DOHH2 (cell line): ENCODE results near the gene DOCK9.

Experiments
- H3F3A ChIP-seq: fragments of 200-600 bp; sonication (generic), shearing (Covaris generic); 2 replicates; pipeline ENCODE4 v1.6.0; 2016; ENCODE audit warnings: antibody characterized with exemption, mild to moderate bottlenecking; ENCODE audit not compliant: control insufficient read depth, insufficient read depth
- H3K27ac ChIP-seq: fragments of 200-600 bp; sonication (generic); 2 replicates; pipeline ENCODE4 v1.5.1; 2014; ENCODE audit warnings: low read depth, mild to moderate bottlenecking, low read length, moderate library complexity
- H3K27me3 ChIP-seq: fragments of 200-600 bp; sonication (generic); 2 replicates; pipeline ENCODE4 v1.6.1; 2014; ENCODE audit warnings: mild to moderate bottlenecking, low read length, mixed read lengths; ENCODE audit not compliant: control insufficient read depth
- H3K36me3 ChIP-seq: fragments of 200-600 bp; sonication (generic); 2 replicates; pipeline ENCODE4 v1.6.1; 2014; ENCODE audit warnings: mild to moderate bottlenecking, low read length, moderate library complexity, mixed read lengths; ENCODE audit not compliant: control insufficient read depth
- H3K4me1 ChIP-seq: fragments of 200-600 bp; sonication (generic); 2 replicates; pipeline ENCODE4 v1.6.1; 2014; ENCODE audit warnings: mild to moderate bottlenecking, low read length, mixed read lengths; ENCODE audit not compliant: control insufficient read depth
- H3K4me2 ChIP-seq: fragments of 200-600 bp; sonication (generic); 2 replicates; pipeline ENCODE4 v1.6.0; 2014; ENCODE audit warnings: mild to moderate bottlenecking, low read length, moderate library complexity
- H3K4me3 ChIP-seq: fragments of 200-600 bp; sonication (generic); 2 replicates; pipeline ENCODE4 v1.5.1; 2014; ENCODE audit warnings: mild to moderate bottlenecking, low read length, mixed read lengths
- H3K79me2 ChIP-seq: fragments of 200-600 bp; sonication (generic); 2 replicates; pipeline ENCODE4 v1.6.1; 2014; ENCODE audit warnings: mild to moderate bottlenecking, low read length, mixed read lengths; ENCODE audit not compliant: control insufficient read depth
- H3K9me2 ChIP-seq: fragments of 200-600 bp; sonication (generic); replicated peaks from 2 replicates; pipeline ENCODE4 v1.6.1; 2014; ENCODE audit warnings: mild to moderate bottlenecking, low read length, mixed read lengths; ENCODE audit not compliant: control insufficient read depth
- H3K9me3 ChIP-seq: fragments of 200-600 bp; sonication (generic); 2 replicates; pipeline ENCODE4 v1.6.1; 2014; ENCODE audit warnings: antibody characterized with exemption, low read length, mixed read lengths; ENCODE audit not compliant: control insufficient read depth, insufficient read depth
- H4K20me1 ChIP-seq: fragments of 200-600 bp; sonication (generic); 2 replicates; pipeline ENCODE4 v1.6.0; 2014; ENCODE audit warnings: low read depth, mild to moderate bottlenecking, antibody characterized with exemption, low read length, moderate library complexity; ENCODE audit not compliant: control insufficient read depth, insufficient read depth
- CTCF ChIP-seq: fragments of 200-600 bp; sonication (generic); IDR thresholded peaks from one replicate; pipeline ENCODE4 v1.5.1; 2014; ENCODE audit warnings: antibody characterized with exemption, mild to moderate bottlenecking, low read depth, low read length; ENCODE audit not compliant: poor library complexity, severe bottlenecking
- EZH2phosphoT487 ChIP-seq: fragments of 200-600 bp; sonication (generic); IDR thresholded peaks from 2 replicates; pipeline ENCODE4 v1.6.1; 2017; ENCODE audit warnings: borderline replicate concordance, mild to moderate bottlenecking, antibody characterized with exemption, low read length, moderate library complexity, mixed read lengths

The DOCK9 gene

GRCh38 chr13:98828614-98829013 is 149.2 kb downstream of the DOCK9 start:
- TF ChIP-seq EZH2phosphoT487 (no peak), CTCF (no peak)
- no peak overlapping the region for H3K4me2 ChIP-seq
- 0 out of 2 replicates have a peak, but pooled peaks cover 7% of the 10 kb centered on the region for H3K27me3 ChIP-seq
- no peaks in the 10 kb centered on the region for H3F3A ChIP-seq
- no peaks in the 10 kb centered on the region for H3K9me3 ChIP-seq
- H3K4me3 ChIP-seq: no peak overlapping the region
- no peaks in the 10 kb centered on the region for H3K36me3 ChIP-seq
- no peak overlapping the region for H3K27ac ChIP-seq
- no peaks in the 10 kb centered on the region for H4K20me1 ChIP-seq
- H3K79me2 ChIP-seq: no peaks in the 10 kb centered on the region
- no peaks in the 10 kb centered on the region for H3K9me2 ChIP-seq
- no peaks in the 10 kb centered on the region for H3K4me1 ChIP-seq

- Histone ChIP-seq H3K4me3 (no peak overlapping the region), H3K79me2 (no peaks in the 10 kb centered on the region), H3K27me3 (0 out of 2 replicates have a peak, but pooled peaks cover 5% of the 10 kb centered on the region), H3F3A (no peaks in the 10 kb centered on the region), H3K4me2 (no peak overlapping the region), H3K27ac (no peak overlapping the region), H3K36me3 (no peaks in the 10 kb centered on the region), H4K20me1 (no peaks in the 10 kb centered on the region), H3K4me1 (no peaks in the 10 kb centered on the region), H3K9me2 (no peaks in the 10 kb centered on the region), H3K9me3 (no peaks in the 10 kb centered on the region)
- TF ChIP-seq EZH2phosphoT487: no peak
- TF ChIP-seq CTCF: no peak
Observed at GRCh38 chr13:98827449-98827848, 150.4 kb downstream of the DOCK9 start.

GRCh38 chr13:98826146-98826545 is 151.7 kb downstream of the DOCK9 start:
- 0 out of 2 replicates have a peak, but pooled peaks cover 5% of the 10 kb centered on the region for H3K27me3 ChIP-seq
- no peak overlapping the region for H3K27ac ChIP-seq
- no peaks in the 10 kb centered on the region for H3K4me1 ChIP-seq
- H3K36me3 ChIP-seq: no peaks in the 10 kb centered on the region
- no peak overlapping the region for H3K4me2 ChIP-seq
- no peaks in the 10 kb centered on the region for H3K9me3 ChIP-seq
- no peaks in the 10 kb centered on the region for H3K9me2 ChIP-seq
- no peaks in the 10 kb centered on the region for H3K79me2 ChIP-seq
- H3F3A ChIP-seq: no peaks in the 10 kb centered on the region
- no peak overlapping the region for H3K4me3 ChIP-seq
- no peaks in the 10 kb centered on the region for H4K20me1 ChIP-seq
- TF ChIP-seq EZH2phosphoT487 (no peak), CTCF (no peak)

GRCh38 chr13:98825659-98826058 is 152.2 kb downstream of the DOCK9 start:
- no peaks in the 10 kb centered on the region for H4K20me1 ChIP-seq
- no peak overlapping the region for H3K4me2 ChIP-seq
- 0 out of 2 replicates have a peak, but pooled peaks cover 5% of the 10 kb centered on the region for H3K27me3 ChIP-seq
- TF ChIP-seq CTCF: no peak
- TF ChIP-seq EZH2phosphoT487: no peak
- H3K27ac ChIP-seq: no peak overlapping the region
- no peaks in the 10 kb centered on the region for H3F3A ChIP-seq
- no peaks in the 10 kb centered on the region for H3K4me1 ChIP-seq
- H3K9me3 ChIP-seq: no peaks in the 10 kb centered on the region
- H3K4me3 ChIP-seq: no peak overlapping the region
- no peaks in the 10 kb centered on the region for H3K36me3 ChIP-seq
- no peaks in the 10 kb centered on the region for H3K9me2 ChIP-seq
- H3K79me2 ChIP-seq: no peaks in the 10 kb centered on the region
